Heart left ventricle (tissue), 16 donors: ENCODE data around the gene RIPK1. TPM values are rescaled to one million over a fixed set of nuclear protein-coding genes. Genes with fewer than 3 reads are reported as not detected.

ENCODE experiments used
- ATAC-seq, 4 donors: fragments of 200-7000 bp; cut with Tn5 transposase; one replicate each; pipeline ENCODE4 v1.9.1; 2020 to 2022; ENCODE audit warnings: moderate library complexity in 4 of 4, mild to moderate bottlenecking in 3 of 4, moderate number of reproducible peaks in 1 of 4
- DNase-seq, 5 donors: peaks; one replicate each; pipeline ENCODE4 v3.0.0-alpha.2; 2020
- H3K27ac ChIP-seq, 12 donors: fragments of 200-600 bp; sonication (generic) in 4 of 12; one replicate each; pipeline versions ENCODE4 v1.5.0 to v1.8.0; 2016 to 2022; ENCODE audit warnings: mild to moderate bottlenecking in 2 of 12
- H3K27me3 ChIP-seq, 9 donors: fragments of 200-600 bp; sonication (generic) in 2 of 9; one replicate each; pipeline versions ENCODE4 v1.5.1 to v1.8.0; 2016 to 2022; ENCODE audit warnings: mild to moderate bottlenecking in 3 of 9
- H3K36me3 ChIP-seq, 9 donors: fragments of 200-600 bp; sonication (generic) in 2 of 9; one replicate each; pipeline versions ENCODE4 v1.5.0 to v1.8.0; 2018 to 2022; ENCODE audit warnings: mild to moderate bottlenecking in 2 of 9
- H3K4me1 ChIP-seq, 12 donors: fragments of 200-600 bp; sonication (generic) in 4 of 12; one replicate each; pipeline versions ENCODE4 v1.5.0 to v1.8.0; 2016 to 2022; ENCODE audit warnings: mild to moderate bottlenecking in 3 of 12
- H3K4me3 ChIP-seq, 12 donors: fragments of 200-600 bp; sonication (generic) in 4 of 12; one replicate each; pipeline versions ENCODE4 v1.5.0 to v1.8.0; 2017 to 2022; ENCODE audit warnings: mild to moderate bottlenecking in 9 of 12, moderate library complexity in 4 of 12
- H3K9me3 ChIP-seq, 12 donors: fragments of 200-600 bp; sonication (generic) in 4 of 12; one replicate each; pipeline versions ENCODE4 v1.5.0 to v1.8.0; 2016 to 2022; ENCODE audit warnings: mild to moderate bottlenecking in 1 of 12
- CTCF ChIP-seq, 12 donors: fragments of 200-600 bp; sonication (generic) in 4 of 12; IDR thresholded peaks; one replicate each; pipeline versions ENCODE4 v1.5.0 to v1.8.0; 2018 to 2022; ENCODE audit warnings: antibody characterized with exemption in 12 of 12, mild to moderate bottlenecking in 5 of 12
- POLR2A ChIP-seq, 2 donors: fragments of 450-650 bp; IDR thresholded peaks; one replicate each; pipeline ENCODE4 v1.6.1; 2017; ENCODE audit warnings: antibody characterized with exemption in 2 of 2, mild to moderate bottlenecking in 2 of 2, moderate library complexity in 2 of 2
- WGBS, 4 donors: extraction: QIAGEN DNeasy Blood & Tissue Kit in 2 of 4; methylation state at CpG; one replicate each; pipeline versions ENCODE4 v1.1.5 to v1.1.7; 2013 to 2018; 5-methylcytosine and 5-hydroxymethylcytosine counted together
- intact Hi-C, 10 donors: fragments of 100-400 bp; cut with DNase I; formaldehyde crosslinking; loops; one replicate each; pipeline versions ENCODE4 v1.11.1 to v1.14.2; 2022
- polyA plus RNA-seq, 2 donors: library from polyadenylated mRNA; stranded (reverse); fragments of 200-250 nt; gene quantifications; one replicate each; pipeline ENCODE4 v1.2.3, GENCODE V29; 2013
- total RNA-seq, 9 donors: library from RNA; depleted of rRNA in 2 of 9; stranded (reverse); fragments of >200 nt in 2 of 9; fragmentation: NEBNext Ultra II Directional in 3 of 9; extraction: Animal tissue kit (Norgen Biotek cat#: 25700) in 3 of 9; gene quantifications; one replicate each; pipeline versions ENCODE4 v1.1.0 to v1.2.4, GENCODE V29; 2016 to 2023
- donor health status: ischemic (EF 13 %, LVEDD 7.1; RV severe dilation, severe dysfunction).
- donor health status: healthy with polysubstance abuse.
- donor health status: DM: no; HTN: yes; CAD: no.
- donor health status: DM: no; HTN: no; CAD: no.
- donor health status: ischemic (EF 25% LVEDD 6.9; RV normal size, moderate dysfunction).
- donor health status: ischemic (EF 25% LVEDD 5.7; RV mildly dilated, moderate dysfunction).
- donor health status: healthy.
- donor health status: DM: yes; HTN: yes; CAD: no.
- donor health status: ischemic (EF 35%, LVEDD 5.7; RV mildly dilated, moderate dysfunction).
- donor health status: nonischemic (EF 11% LVEDD 7.7; RV severe dilation, severe dysfunction).
- donor health status: DM: yes; HTN: yes; CAD: no.
- donor health status: PGD.
- donor health status: ischemic (EF 29% LVEDD 5.4; RV normal size, mild dysfunction).
- donor health status: nonischemic (EF 23%, LVEDD 6.1; RV moderate dilation, normal function).

RIPK1 gene
- total and polyA plus RNA-seq, 11 donors: 5.3 to 16.3 (median 7.1) TPM

GRCh38 chr6:3133515-3133914 lies 65.2 kb downstream of the RIPK1 start:
- Histone ChIP-seq H3K9me3 (no peaks in the 10 kb centered on the region), H3K4me1 (peaks cover 0 to 9% (median 0%) of the 10 kb centered on the region in 12 donors), H3K36me3 (peaks cover 0 to 85% (median 40%) of the 10 kb centered on the region in 9 donors), H3K27ac (no peak overlapping the region), H3K27me3 (no peaks in the 10 kb centered on the region), H3K4me3 (no peak overlapping the region)
- no peak for DNase-seq
- no peak for ATAC-seq
- TF ChIP-seq CTCF (IDR thresholded peaks at IDR 0.05): no peak
- TF ChIP-seq POLR2A (IDR thresholded peaks at IDR 0.05): no peak
- intact Hi-C loops: loop anchor here in 1 of 10 donors (5.0 kb wide), 1 partner anchor 604 kb away; no protein-coding TSS in a partner anchor
- WGBS, 4 donors: 93 to 95% (median 94%) methylated on average over 9 of the region's 9 CpGs

- no peak overlapping the region for H3K4me3 ChIP-seq
- H3K9me3 ChIP-seq: no peaks in the 10 kb centered on the region
- no peak for ATAC-seq
- intact Hi-C loops: loop anchor here in 1 of 10 donors (5.0 kb wide), 1 partner anchor 97 kb away; no protein-coding TSS in a partner anchor
- H3K27me3 ChIP-seq: no peaks in the 10 kb centered on the region
- no peak overlapping the region for H3K27ac ChIP-seq
- WGBS, 4 donors: 92 to 95% (median 93%) methylated on average over 13 of the region's 13 CpGs
- peaks cover 0 to 86% (median 30%) of the 10 kb centered on the region in 9 donors for H3K36me3 ChIP-seq
- TF ChIP-seq POLR2A (IDR thresholded peaks at IDR 0.05) (no peak), CTCF (IDR thresholded peaks at IDR 0.05) (no peak)
- H3K4me1 ChIP-seq: peaks cover 0 to 26% (median 5%) of the 10 kb centered on the region in 12 donors
- no peak for DNase-seq
Measured at GRCh38 chr6:3135668-3136291, 67.5 kb downstream of the RIPK1 start.

GRCh38 chr6:3136292-3137011 lies 68.2 kb downstream of the RIPK1 start:
- Histone ChIP-seq H3K27me3 (no peaks in the 10 kb centered on the region), H3K4me1 (peaks cover 0 to 26% (median 5%) of the 10 kb centered on the region in 12 donors), H3K9me3 (no peaks in the 10 kb centered on the region), H3K4me3 (no peak overlapping the region), H3K27ac (no peak overlapping the region), H3K36me3 (peaks cover 0 to 86% (median 30%) of the 10 kb centered on the region in 9 donors)
- 89 to 94% (median 92%) methylated on average over 8 of the region's 8 CpGs for WGBS, 4 donors
- DNase-seq (no peak), ATAC-seq (no peak)
- intact Hi-C loops: loop anchor here in 1 of 10 donors (5.0 kb wide), 1 partner anchor 96 kb away; no protein-coding TSS in a partner anchor
- TF ChIP-seq CTCF (IDR thresholded peaks at IDR 0.05) (no peak), POLR2A (IDR thresholded peaks at IDR 0.05) (no peak)
